Activated T-helper 17 cell treated with anti-CD3 and anti-CD28 coated beads, Interleukin-2, amount 50 U/mL, for 72 hours (primary cell): Measurements from ENCODE around the gene CSNK1G1. TPM values are rescaled to one million over a fixed set of nuclear protein-coding genes. Genes with fewer than 3 reads are reported as not detected.
"Not testable (repeated sequence)": the region's sequence is repeated elsewhere in the genome, so short reads cannot be mapped to it uniquely, and the experiment has no call there.

Experiments
- ATAC-seq: fragments of 150-1000 bp; cut with Tn5 transposase; replicated peaks from 2 replicates; pipeline ENCODE4 v1.10.0; 2021; ENCODE audit warnings: mild to moderate bottlenecking, moderate library complexity
- H3K27ac Mint-ChIP-seq: one replicate; pipeline ENCODE4 v1.8.0; 2022; ENCODE audit warnings: mixed read lengths
- H3K27me3 Mint-ChIP-seq: one replicate; pipeline ENCODE4 v1.8.0; 2022; ENCODE audit warnings: mixed read lengths
- H3K36me3 Mint-ChIP-seq: one replicate; pipeline ENCODE4 v1.8.0; 2022; ENCODE audit warnings: low read depth, mild to moderate bottlenecking, mixed read lengths
- H3K4me1 Mint-ChIP-seq: one replicate; pipeline ENCODE4 v1.8.0; 2022; ENCODE audit warnings: mixed read lengths
- H3K4me3 Mint-ChIP-seq: one replicate; pipeline ENCODE4 v1.8.0; 2022; ENCODE audit warnings: mild to moderate bottlenecking, mixed read lengths
- H3K9me3 Mint-ChIP-seq: one replicate; pipeline ENCODE4 v1.8.0; 2022; ENCODE audit warnings: mixed read lengths
- total RNA-seq, 2 donors: library from RNA; stranded (reverse); gene quantifications; one replicate each; pipeline ENCODE4 v1.2.3, GENCODE V29; 2022

Gene CSNK1G1
- total RNA-seq, 2 donors from 2014 or later, result 34.5 to 38.0 TPM

GRCh38 chr15:64224511-64224910 is 131.5 kb downstream of the CSNK1G1 start:
- no peak overlapping the region for H3K27ac Mint-ChIP-seq
- no peaks in the 10 kb centered on the region for H3K27me3 Mint-ChIP-seq
- H3K4me1 Mint-ChIP-seq, result peaks cover 24% of the 10 kb centered on the region
- H3K9me3 Mint-ChIP-seq, result no peaks in the 10 kb centered on the region
- peaks cover 19% of the 10 kb centered on the region for H3K36me3 Mint-ChIP-seq
- no peak for ATAC-seq
- H3K4me3 Mint-ChIP-seq, result no peak overlapping the region

DNA sequence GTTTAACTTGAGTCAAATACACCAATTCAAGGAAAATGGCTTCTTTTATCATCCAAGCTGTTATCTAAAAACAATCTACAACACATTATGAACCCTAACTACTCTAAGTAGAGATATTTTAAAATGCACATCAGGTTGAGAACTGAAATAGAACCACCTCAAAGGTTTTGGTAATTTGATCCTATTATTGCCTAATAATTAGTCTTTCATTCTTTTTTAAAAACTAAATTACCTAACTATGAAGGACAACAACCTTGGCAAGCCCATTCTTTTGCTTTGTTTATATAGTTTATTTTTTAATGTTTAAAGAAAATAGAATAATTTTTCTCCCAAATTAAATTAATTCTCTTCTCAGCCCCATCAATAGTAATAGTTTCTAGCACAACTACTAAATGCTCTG is 132.1 kb downstream of the CSNK1G1 start:
- Mint-ChIP-seq H3K9me3 (no peaks in the 10 kb centered on the region), H3K4me1 (peaks cover 19% of the 10 kb centered on the region), H3K27me3 (no peaks in the 10 kb centered on the region), H3K27ac (no peak overlapping the region), H3K4me3 (peak overlapping the region; percentile 27), H3K36me3 (peaks cover 19% of the 10 kb centered on the region)
- ATAC-seq, result no peak

DNA sequence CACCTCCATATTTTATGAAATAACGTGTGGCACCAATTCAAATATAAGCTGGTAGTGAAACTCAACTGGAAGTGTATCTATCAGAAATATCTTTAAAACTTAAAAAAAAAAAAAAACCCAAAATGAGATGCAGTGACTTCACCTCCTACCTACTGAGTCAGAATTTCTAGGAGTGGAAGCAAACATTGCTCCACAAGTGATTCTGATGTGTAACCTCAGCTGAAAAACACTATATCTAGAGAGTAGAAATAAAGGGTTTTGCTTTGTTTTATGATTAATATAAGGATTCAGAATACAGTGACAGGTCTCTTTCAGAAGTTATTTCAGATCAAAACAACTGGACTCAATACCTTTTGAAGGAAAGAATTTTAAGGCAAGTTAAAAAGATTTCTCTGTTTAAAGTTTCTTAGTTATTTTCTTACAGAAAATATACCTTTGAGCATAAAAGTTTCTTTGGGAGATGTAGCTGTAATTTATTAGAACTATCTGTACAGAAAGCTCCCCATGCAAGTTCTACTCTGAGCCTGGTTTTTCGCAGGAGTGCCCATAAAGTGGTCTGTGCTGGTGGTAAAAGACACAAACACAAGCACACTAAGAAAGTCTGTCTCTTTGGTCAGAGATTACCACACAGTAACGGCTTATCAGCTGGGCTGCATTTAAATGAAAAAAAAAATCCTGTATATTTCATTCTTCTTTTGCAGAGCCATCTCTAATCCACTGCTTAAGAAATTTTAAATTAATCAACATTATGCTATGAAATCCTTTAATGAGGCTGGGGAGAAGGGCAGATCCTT is 133.2 kb downstream of the CSNK1G1 start:
- ATAC-seq, result peak; percentile 97
- Mint-ChIP-seq H3K36me3 (peaks cover 19% of the 10 kb centered on the region), H3K4me1 (peaks cover 19% of the 10 kb centered on the region), H3K27ac (peak overlapping the region; percentile 76), H3K9me3 (no peaks in the 10 kb centered on the region), H3K27me3 (no peaks in the 10 kb centered on the region), H3K4me3 (peak overlapping the region; percentile 27)

DNA sequence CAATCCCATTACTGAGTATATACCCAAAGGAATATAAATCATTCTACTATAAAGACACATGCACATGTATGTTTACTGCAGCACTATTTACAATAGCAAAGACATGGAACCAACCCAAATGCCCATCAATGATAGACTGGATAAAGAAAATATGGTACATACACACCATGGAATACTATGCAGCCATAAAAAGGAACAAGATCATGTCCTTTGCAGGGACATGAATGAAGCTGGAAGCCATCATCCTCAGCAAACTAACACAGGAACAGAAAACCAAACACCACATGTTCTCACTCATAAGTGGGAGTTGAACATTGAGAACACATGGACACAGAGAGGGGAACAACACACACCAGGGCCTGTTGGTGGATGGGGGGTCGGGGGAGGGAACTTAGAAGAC is 134.1 kb downstream of the CSNK1G1 start:
- not testable (repeated sequence) for H3K4me3 Mint-ChIP-seq, H3K9me3 Mint-ChIP-seq, H3K27me3 Mint-ChIP-seq, H3K27ac Mint-ChIP-seq, ATAC-seq
- H3K4me1 Mint-ChIP-seq, result peaks cover 13% of the 10 kb centered on the region
- H3K36me3 Mint-ChIP-seq, result peaks cover 12% of the 10 kb centered on the region

DNA sequence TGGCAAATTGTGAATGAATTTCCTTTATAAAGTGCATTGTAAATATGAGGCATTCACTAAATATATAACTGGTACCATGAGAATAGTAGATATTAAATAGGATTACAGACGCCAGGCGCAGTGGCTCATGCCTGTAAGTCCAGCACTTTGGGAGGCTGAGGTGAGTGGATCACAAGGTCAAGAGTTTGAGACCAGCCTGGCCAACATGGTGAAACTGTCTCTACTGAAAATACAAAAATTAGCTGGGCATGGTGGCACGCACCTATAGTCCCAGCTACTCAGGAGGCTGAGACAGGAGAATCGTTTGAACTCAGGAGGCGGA is 138.6 kb downstream of the CSNK1G1 start:
- peaks cover 37% of the 10 kb centered on the region for H3K36me3 Mint-ChIP-seq
- not testable (repeated sequence) for H3K9me3 Mint-ChIP-seq, H3K4me1 Mint-ChIP-seq, H3K27me3 Mint-ChIP-seq, ATAC-seq, H3K4me3 Mint-ChIP-seq, H3K27ac Mint-ChIP-seq

GRCh38 chr15:64216730-64217428 is 139.1 kb downstream of the CSNK1G1 start:
- Mint-ChIP-seq H3K36me3 (peaks cover 36% of the 10 kb centered on the region), H3K27me3 (no peaks in the 10 kb centered on the region), H3K4me3 (no peak overlapping the region), H3K4me1 (peaks cover 6% of the 10 kb centered on the region), H3K27ac (no peak overlapping the region), H3K9me3 (no peaks in the 10 kb centered on the region)
- ATAC-seq, result no peak

DNA sequence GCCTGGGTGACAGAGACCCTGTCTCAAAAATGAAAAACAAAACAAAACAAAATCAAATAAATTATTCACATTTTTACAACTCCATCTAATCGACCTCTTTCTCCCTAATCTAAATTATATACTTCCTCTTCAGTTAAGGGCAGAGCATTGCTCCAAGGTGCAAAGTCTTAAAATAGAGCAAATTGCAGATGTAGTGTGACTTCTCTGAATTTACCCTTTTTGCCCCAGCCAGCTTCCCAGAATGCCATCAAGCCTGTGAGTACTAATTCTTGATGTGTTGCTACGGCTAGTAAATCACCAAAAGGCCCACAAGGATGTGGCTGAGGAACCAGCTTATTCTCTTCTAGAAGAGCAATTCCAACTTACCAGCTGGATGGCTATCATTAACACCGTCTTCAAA is 139.8 kb downstream of the CSNK1G1 start:
- no peak for ATAC-seq
- Mint-ChIP-seq H3K27ac (peak overlapping the region; percentile 46), H3K4me1 (no peaks in the 10 kb centered on the region), H3K9me3 (no peaks in the 10 kb centered on the region), H3K36me3 (peaks cover 34% of the 10 kb centered on the region), H3K27me3 (no peaks in the 10 kb centered on the region), H3K4me3 (no peak overlapping the region)

- no peak for ATAC-seq
- no peak overlapping the region for H3K27ac Mint-ChIP-seq
- no peak overlapping the region for H3K4me3 Mint-ChIP-seq
- H3K4me1 Mint-ChIP-seq, result no peaks in the 10 kb centered on the region
- H3K36me3 Mint-ChIP-seq, result peaks cover 36% of the 10 kb centered on the region
- no peaks in the 10 kb centered on the region for H3K9me3 Mint-ChIP-seq
- no peaks in the 10 kb centered on the region for H3K27me3 Mint-ChIP-seq
These were observed 142.3 kb downstream of the CSNK1G1 start for GRCh38 chr15:64213646-64214045.

- no peaks in the 10 kb centered on the region for H3K4me1 Mint-ChIP-seq
- no peaks in the 10 kb centered on the region for H3K9me3 Mint-ChIP-seq
- no peaks in the 10 kb centered on the region for H3K27me3 Mint-ChIP-seq
- no peak overlapping the region for H3K27ac Mint-ChIP-seq
- H3K36me3 Mint-ChIP-seq, result peaks cover 46% of the 10 kb centered on the region
- ATAC-seq, result no peak
- no peak overlapping the region for H3K4me3 Mint-ChIP-seq
These were observed 144.3 kb downstream of the CSNK1G1 start for GRCh38 chr15:64211696-64212095.

GRCh38 chr15:64210371-64210770 is 145.6 kb downstream of the CSNK1G1 start:
- no peaks in the 10 kb centered on the region for H3K9me3 Mint-ChIP-seq
- ATAC-seq, result no peak
- H3K27ac Mint-ChIP-seq, result no peak overlapping the region
- no peak overlapping the region for H3K4me3 Mint-ChIP-seq
- H3K4me1 Mint-ChIP-seq, result no peaks in the 10 kb centered on the region
- H3K27me3 Mint-ChIP-seq, result no peaks in the 10 kb centered on the region
- peaks cover 41% of the 10 kb centered on the region for H3K36me3 Mint-ChIP-seq

GRCh38 chr15:64209680-64210334 is 146.2 kb downstream of the CSNK1G1 start:
- no peaks in the 10 kb centered on the region for H3K27me3 Mint-ChIP-seq
- H3K4me1 Mint-ChIP-seq, result no peaks in the 10 kb centered on the region
- peaks cover 45% of the 10 kb centered on the region for H3K36me3 Mint-ChIP-seq
- ATAC-seq, result peak; percentile 26
- no peaks in the 10 kb centered on the region for H3K9me3 Mint-ChIP-seq
- no peak overlapping the region for H3K27ac Mint-ChIP-seq
- no peak overlapping the region for H3K4me3 Mint-ChIP-seq

- Mint-ChIP-seq H3K27me3 (no peaks in the 10 kb centered on the region), H3K9me3 (no peaks in the 10 kb centered on the region), H3K27ac (no peak overlapping the region), H3K4me3 (no peak overlapping the region), H3K36me3 (peaks cover 68% of the 10 kb centered on the region), H3K4me1 (no peaks in the 10 kb centered on the region)
- no peak for ATAC-seq
These were observed 150.8 kb downstream of the CSNK1G1 start for GRCh38 chr15:64205202-64205601.

- no peaks in the 10 kb centered on the region for H3K27me3 Mint-ChIP-seq
- peaks cover 79% of the 10 kb centered on the region for H3K36me3 Mint-ChIP-seq
- no peaks in the 10 kb centered on the region for H3K9me3 Mint-ChIP-seq
- no peak overlapping the region for H3K4me3 Mint-ChIP-seq
- H3K4me1 Mint-ChIP-seq, result no peaks in the 10 kb centered on the region
- H3K27ac Mint-ChIP-seq, result peak overlapping the region; percentile 3
- ATAC-seq, result no peak
These were observed 158.5 kb downstream of the CSNK1G1 start for GRCh38 chr15:64197425-64197824.

DNA sequence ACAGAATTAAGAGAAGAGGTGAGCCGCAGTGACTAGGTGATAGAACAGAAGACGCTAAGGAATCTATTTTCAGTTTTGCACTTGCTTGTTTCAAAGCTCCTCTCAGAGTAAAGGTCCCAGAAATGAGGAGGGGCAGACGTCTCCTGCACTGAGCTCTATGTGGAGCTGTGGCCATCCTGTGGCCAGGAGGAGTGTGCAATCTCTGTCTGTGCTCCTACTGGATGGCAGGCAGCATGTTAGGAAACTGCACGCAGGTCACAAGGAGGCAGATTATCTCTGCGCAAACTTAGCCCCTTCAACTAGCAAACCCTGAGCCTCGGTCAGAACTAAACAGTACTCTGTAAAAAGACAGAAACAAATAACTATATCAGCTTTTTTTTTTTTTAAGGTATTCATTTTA is 162.0 kb downstream of the CSNK1G1 start:
- peaks cover 4% of the 10 kb centered on the region for H3K4me1 Mint-ChIP-seq

More for the DNA sequence above, 162.0 kb downstream of the CSNK1G1 start:
- H3K27ac Mint-ChIP-seq, result no peak overlapping the region
- no peaks in the 10 kb centered on the region for H3K27me3 Mint-ChIP-seq
- no peaks in the 10 kb centered on the region for H3K9me3 Mint-ChIP-seq
- no peak overlapping the region for H3K4me3 Mint-ChIP-seq
- ATAC-seq, result no peak
- H3K36me3 Mint-ChIP-seq, result peaks cover 57% of the 10 kb centered on the region
